Measurements from ENCODE around the gene ZNF784. TPM values are rescaled to one million over a fixed set of nuclear protein-coding genes. Genes with fewer than 3 reads are reported as not detected.

The ZNF784 gene
- total and polyA plus RNA-seq, 9 of the 15 experiments (the other 6 are each of a cell fraction or from before 2014, with no cell fraction given) = 0.14 to 6.1 (median 2.1) TPM

- TF ChIP-seq CXXC5 (CRISPR knock-in tag; IDR thresholded peaks at IDR 0.05) = peak; percentile 94
- TF ChIP-seq TARDBP (IDR thresholded peaks at IDR 0.05) = 0 out of 2 replicates have a peak, but pooled peaks have one; percentile 44
- peak; percentile 69 to 96 (median 92) for TF ChIP-seq YY1 (IDR thresholded peaks at IDR 0.05; ENCODE audit: borderline replicate concordance in 1 of 3, control insufficient read depth in 1 of 3, extremely low read depth in 1 of 3, insufficient read depth in 3 of 3, insufficient read length in 1 of 3, insufficient replicate concordance in 2 of 3, low read depth in 1 of 3, low read length in 2 of 3)
- TF ChIP-seq FUS (optimal IDR thresholded peaks at IDR 0.05; ENCODE audit: low read depth, low read length) = no peak
- TF ChIP-seq ZNF75A (CRISPR knock-in tag; IDR thresholded peaks at IDR 0.05) = no peak
- TF ChIP-seq ZZZ3 (IDR thresholded peaks at IDR 0.05) = no peak
- 0 out of 2 replicates have a peak, but pooled peaks have one; percentile 50 for TF ChIP-seq HDAC2 (IDR thresholded peaks at IDR 0.05)
- no peak for TF ChIP-seq GTF2F1 (IDR thresholded peaks at IDR 0.05; ENCODE audit: low read depth, low read length)
- TF ChIP-seq LCOR (CRISPR knock-in tag; IDR thresholded peaks at IDR 0.05) = peak; percentile 14
- TF ChIP-seq ZNF512 (tag; IDR thresholded peaks at IDR 0.05) = no peak
- no peak for TF ChIP-seq MEF2D (tag; conservative IDR thresholded peaks at IDR 0.05; ENCODE audit: low read depth)
- peak; percentile 44; the same call in 1 of the 2 replicates for TF ChIP-seq REST (IDR thresholded peaks at IDR 0.05; ENCODE audit: borderline replicate concordance)
- TF ChIP-seq REST (CRISPR knock-in tag; IDR thresholded peaks at IDR 0.05; ENCODE audit: low read depth) = peak; percentile 84
- TF ChIP-seq ETV1 (tag; conservative IDR thresholded peaks at IDR 0.05; ENCODE audit: low read depth) = peak; percentile 62
- TF ChIP-seq ZSCAN32 (CRISPR knock-in tag; IDR thresholded peaks at IDR 0.05) = no peak
- TF ChIP-seq HBP1 (CRISPR knock-in tag; IDR thresholded peaks at IDR 0.05) = no peak
- TF ChIP-seq PHB (CRISPR knock-in tag; IDR thresholded peaks at IDR 0.05) = 0 out of 2 replicates have a peak, but pooled peaks have one; percentile 31
Measured at GRCh38 chr19:55654868-55655647, 30.7 kb upstream of the ZNF784 start, which contains the start of gene U2AF2 (continued).

All from K562 (cell line).